ENCODE measurements around the gene SLC35F1.

The SLC35F1 gene

DNA sequence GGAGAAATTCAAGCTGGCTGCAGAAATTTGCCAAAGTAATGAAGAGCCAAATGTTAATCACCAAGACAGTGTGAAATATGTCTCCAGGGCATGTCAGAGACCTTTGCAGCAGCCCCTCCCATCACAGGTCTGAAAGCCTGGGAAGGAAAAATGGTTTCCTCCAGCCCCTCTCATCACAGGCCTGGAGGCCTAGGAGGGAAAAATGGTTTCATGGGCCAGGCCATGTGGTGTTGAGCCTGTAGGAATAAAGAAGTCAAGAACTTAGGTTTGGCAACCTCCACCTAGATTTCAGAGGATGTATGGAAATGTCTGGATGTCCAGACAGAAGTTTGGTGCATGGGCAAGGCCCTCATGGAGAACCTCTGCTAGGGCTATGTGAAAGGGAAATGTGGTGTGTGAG lies 185.0 kb downstream of the SLC35F1 start:
- TF ChIP-seq RAD21 (IDR thresholded peaks at IDR 0.05; ENCODE audit: low read depth): no peak
- TF ChIP-seq TEAD4 (IDR thresholded peaks at IDR 0.05): no peak
- TF ChIP-seq, protein P1, sequence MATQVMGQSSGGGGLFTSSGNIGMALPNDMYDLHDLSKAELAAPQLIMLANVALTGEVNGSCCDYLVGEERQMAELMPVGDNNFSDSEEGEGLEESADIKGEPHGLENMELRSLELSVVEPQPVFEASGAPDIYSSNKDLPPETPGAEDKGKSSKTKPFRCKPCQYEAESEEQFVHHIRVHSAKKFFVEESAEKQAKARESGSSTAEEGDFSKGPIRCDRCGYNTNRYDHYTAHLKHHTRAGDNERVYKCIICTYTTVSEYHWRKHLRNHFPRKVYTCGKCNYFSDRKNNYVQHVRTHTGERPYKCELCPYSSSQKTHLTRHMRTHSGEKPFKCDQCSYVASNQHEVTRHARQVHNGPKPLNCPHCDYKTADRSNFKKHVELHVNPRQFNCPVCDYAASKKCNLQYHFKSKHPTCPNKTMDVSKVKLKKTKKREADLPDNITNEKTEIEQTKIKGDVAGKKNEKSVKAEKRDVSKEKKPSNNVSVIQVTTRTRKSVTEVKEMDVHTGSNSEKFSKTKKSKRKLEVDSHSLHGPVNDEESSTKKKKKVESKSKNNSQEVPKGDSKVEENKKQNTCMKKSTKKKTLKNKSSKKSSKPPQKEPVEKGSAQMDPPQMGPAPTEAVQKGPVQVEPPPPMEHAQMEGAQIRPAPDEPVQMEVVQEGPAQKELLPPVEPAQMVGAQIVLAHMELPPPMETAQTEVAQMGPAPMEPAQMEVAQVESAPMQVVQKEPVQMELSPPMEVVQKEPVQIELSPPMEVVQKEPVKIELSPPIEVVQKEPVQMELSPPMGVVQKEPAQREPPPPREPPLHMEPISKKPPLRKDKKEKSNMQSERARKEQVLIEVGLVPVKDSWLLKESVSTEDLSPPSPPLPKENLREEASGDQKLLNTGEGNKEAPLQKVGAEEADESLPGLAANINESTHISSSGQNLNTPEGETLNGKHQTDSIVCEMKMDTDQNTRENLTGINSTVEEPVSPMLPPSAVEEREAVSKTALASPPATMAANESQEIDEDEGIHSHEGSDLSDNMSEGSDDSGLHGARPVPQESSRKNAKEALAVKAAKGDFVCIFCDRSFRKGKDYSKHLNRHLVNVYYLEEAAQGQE (IDR thresholded peaks at IDR 0.05; ENCODE audit: low read depth): no peak
- no peak for TF ChIP-seq CREB1 (IDR thresholded peaks at IDR 0.05; ENCODE audit: low read depth)
- TF ChIP-seq EGR1 (IDR thresholded peaks at IDR 0.05): no peak

DNA sequence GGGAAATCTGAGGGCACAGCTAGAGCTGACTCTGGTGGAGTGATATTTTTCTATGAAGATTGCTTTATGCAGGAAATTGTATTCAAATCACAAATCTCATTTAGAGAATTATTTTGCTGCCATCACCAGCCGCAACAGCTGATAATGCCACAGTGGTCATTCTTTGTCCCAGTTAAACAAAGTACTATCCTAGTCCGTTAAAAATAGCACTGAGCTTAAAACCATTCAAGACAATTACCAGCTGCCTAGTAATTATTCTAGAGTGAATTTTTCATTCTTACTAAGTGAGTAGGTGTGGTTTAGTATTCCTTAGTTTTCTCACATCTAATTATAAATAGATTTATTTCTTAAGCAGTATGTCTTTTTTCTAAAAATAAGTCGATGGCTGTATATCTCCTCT lies 190.5 kb downstream of the SLC35F1 start:
- TF ChIP-seq TCF12 (IDR thresholded peaks at IDR 0.05; ENCODE audit: low read depth) (no peak), YY1 (IDR thresholded peaks at IDR 0.05; ENCODE audit: low read depth) (no peak), FOXM1 (IDR thresholded peaks at IDR 0.05; ENCODE audit: borderline replicate concordance, low read depth) (no peak), RAD21 (IDR thresholded peaks at IDR 0.05; ENCODE audit: low read depth) (no peak), CREB1 (IDR thresholded peaks at IDR 0.05; ENCODE audit: low read depth) (no peak), TEAD4 (IDR thresholded peaks at IDR 0.05) (no peak), CEBPB (IDR thresholded peaks at IDR 0.05) (no peak), EP300 (IDR thresholded peaks at IDR 0.05; ENCODE audit: borderline replicate concordance) (no peak), NFIC (IDR thresholded peaks at IDR 0.05) (no peak), ZBTB7A (IDR thresholded peaks at IDR 0.05; ENCODE audit: low read depth) (no peak), EGR1 (IDR thresholded peaks at IDR 0.05) (no peak), TAF1 (IDR thresholded peaks at IDR 0.05; ENCODE audit: low read depth) (no peak)
- TF ChIP-seq, protein P2, sequence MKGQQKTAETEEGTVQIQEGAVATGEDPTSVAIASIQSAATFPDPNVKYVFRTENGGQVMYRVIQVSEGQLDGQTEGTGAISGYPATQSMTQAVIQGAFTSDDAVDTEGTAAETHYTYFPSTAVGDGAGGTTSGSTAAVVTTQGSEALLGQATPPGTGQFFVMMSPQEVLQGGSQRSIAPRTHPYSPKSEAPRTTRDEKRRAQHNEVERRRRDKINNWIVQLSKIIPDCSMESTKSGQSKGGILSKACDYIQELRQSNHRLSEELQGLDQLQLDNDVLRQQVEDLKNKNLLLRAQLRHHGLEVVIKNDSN (IDR thresholded peaks at IDR 0.05): no peak
- TF ChIP-seq, protein P1 (IDR thresholded peaks at IDR 0.05; ENCODE audit: low read depth): no peak
- TF ChIP-seq, protein P3, sequence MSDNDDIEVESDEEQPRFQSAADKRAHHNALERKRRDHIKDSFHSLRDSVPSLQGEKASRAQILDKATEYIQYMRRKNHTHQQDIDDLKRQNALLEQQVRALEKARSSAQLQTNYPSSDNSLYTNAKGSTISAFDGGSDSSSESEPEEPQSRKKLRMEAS (IDR thresholded peaks at IDR 0.05): no peak

DNA sequence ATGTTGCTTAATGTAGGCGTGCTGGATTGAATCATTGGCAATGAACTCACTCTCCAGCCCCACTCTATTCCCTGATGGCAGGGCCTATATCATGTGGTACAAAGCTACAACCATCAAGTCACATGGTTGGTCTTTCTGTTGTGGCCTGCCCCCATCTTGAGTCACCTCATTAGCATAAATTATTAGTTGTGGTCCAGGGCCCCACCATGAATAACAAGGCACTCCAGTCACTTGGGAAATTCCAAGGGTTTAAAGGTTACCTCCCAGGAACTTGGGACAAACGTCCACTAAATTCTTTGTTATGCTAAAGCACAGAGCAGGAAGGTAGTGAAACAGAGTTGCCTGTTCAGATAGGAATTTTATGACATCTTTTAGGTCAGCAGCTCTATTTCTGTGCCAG lies 193.7 kb downstream of the SLC35F1 start:
- no peak for TF ChIP-seq TEAD4 (IDR thresholded peaks at IDR 0.05)
- TF ChIP-seq CREB1 (IDR thresholded peaks at IDR 0.05; ENCODE audit: low read depth): no peak
- TF ChIP-seq, protein P3 (IDR thresholded peaks at IDR 0.05): no peak
- no peak for TF ChIP-seq CEBPB (IDR thresholded peaks at IDR 0.05)
- TF ChIP-seq RAD21 (IDR thresholded peaks at IDR 0.05; ENCODE audit: low read depth): no peak
- no peak for TF ChIP-seq TCF12 (IDR thresholded peaks at IDR 0.05; ENCODE audit: low read depth)
- TF ChIP-seq TAF1 (IDR thresholded peaks at IDR 0.05; ENCODE audit: low read depth): no peak
- TF ChIP-seq NFIC (IDR thresholded peaks at IDR 0.05): no peak

DNA sequence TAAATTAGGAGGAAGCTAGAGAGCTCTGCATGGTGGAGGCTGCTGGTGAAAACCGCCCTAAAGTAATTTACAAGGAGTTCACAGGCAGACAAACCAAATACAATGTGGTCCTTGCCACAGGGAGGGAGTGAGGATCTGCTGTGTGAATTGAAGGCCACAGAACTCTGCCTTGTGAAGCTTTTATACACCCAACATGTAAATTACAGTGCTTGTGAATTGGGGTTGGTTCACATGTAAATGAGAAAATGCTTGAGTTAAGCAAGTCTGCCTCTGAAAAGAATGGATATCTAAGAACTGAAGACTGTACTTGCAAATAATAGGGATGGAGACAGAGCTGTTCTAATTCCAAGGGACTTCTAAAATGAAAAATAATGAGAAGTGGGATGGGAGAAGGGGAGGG lies 194.2 kb downstream of the SLC35F1 start:
- TF ChIP-seq ZBTB7A (IDR thresholded peaks at IDR 0.05; ENCODE audit: low read depth): no peak
- TF ChIP-seq CREB1 (IDR thresholded peaks at IDR 0.05; ENCODE audit: low read depth): no peak
- TF ChIP-seq FOXM1 (IDR thresholded peaks at IDR 0.05; ENCODE audit: borderline replicate concordance, low read depth): no peak
- TF ChIP-seq, protein P3 (IDR thresholded peaks at IDR 0.05): no peak
- no peak for TF ChIP-seq TCF12 (IDR thresholded peaks at IDR 0.05; ENCODE audit: low read depth)
- no peak for TF ChIP-seq NFIC (IDR thresholded peaks at IDR 0.05)
- no peak for TF ChIP-seq EGR1 (IDR thresholded peaks at IDR 0.05)
- TF ChIP-seq RAD21 (IDR thresholded peaks at IDR 0.05; ENCODE audit: low read depth): no peak
- no peak for TF ChIP-seq CEBPB (IDR thresholded peaks at IDR 0.05)
- no peak for TF ChIP-seq YY1 (IDR thresholded peaks at IDR 0.05; ENCODE audit: low read depth)

DNA sequence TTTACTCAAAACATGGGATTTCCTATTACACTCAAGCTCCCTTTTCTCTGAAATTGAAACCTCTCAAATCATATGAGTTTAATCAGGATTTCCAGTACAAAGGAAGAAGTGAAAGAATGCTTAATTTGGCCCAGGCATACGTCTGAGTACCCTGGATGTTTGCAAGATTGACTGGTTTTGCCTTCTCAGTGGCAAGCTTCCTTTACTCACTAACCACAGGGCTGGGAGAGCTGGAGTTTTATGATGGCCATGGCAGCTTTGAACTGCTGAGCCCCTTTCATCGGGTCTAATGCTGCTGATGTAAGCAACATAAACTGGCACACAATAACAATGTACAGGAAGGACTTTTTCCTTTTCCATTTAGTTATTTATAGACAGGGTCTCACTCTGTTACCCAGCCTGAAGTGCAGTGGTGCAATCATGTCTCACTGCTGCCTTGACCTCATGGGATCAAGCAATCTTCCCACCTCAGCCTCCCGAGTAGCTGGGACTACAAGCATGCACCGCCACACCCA lies 194.8 kb downstream of the SLC35F1 start:
- TF ChIP-seq FOXM1 (IDR thresholded peaks at IDR 0.05; ENCODE audit: borderline replicate concordance, low read depth): no peak
- TF ChIP-seq, protein P2 (IDR thresholded peaks at IDR 0.05): no peak
- no peak for TF ChIP-seq ZBTB7A (IDR thresholded peaks at IDR 0.05; ENCODE audit: low read depth)
- TF ChIP-seq, protein P3 (IDR thresholded peaks at IDR 0.05): no peak

DNA sequence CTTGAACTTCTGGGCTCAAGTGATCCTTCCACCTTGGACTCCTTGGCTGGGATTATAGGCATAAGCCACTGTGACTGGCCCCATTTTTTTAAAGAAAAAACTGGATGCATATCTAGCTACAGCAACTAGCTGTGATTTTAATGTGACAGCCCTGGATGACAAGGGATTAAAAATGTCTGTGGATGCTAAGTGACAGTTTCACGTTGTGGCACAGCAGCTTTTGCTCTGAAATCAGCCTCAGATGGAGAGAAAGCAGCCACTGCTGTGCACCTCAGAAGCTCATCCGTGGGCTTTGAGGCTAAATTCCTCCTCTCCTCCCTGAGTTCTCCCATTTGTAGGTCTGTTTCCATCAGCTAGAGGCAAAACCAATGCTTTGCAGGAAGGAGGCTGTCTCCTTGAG lies 195.3 kb downstream of the SLC35F1 start:
- TF ChIP-seq YY1 (IDR thresholded peaks at IDR 0.05; ENCODE audit: low read depth) (no peak), TAF1 (IDR thresholded peaks at IDR 0.05; ENCODE audit: low read depth) (no peak), CREB1 (IDR thresholded peaks at IDR 0.05; ENCODE audit: low read depth) (no peak), RAD21 (IDR thresholded peaks at IDR 0.05; ENCODE audit: low read depth) (no peak), EGR1 (IDR thresholded peaks at IDR 0.05) (no peak), ZBTB7A (IDR thresholded peaks at IDR 0.05; ENCODE audit: low read depth) (no peak), FOXM1 (IDR thresholded peaks at IDR 0.05; ENCODE audit: borderline replicate concordance, low read depth) (no peak), TEAD4 (IDR thresholded peaks at IDR 0.05) (no peak), NFIC (IDR thresholded peaks at IDR 0.05) (no peak), EP300 (IDR thresholded peaks at IDR 0.05; ENCODE audit: borderline replicate concordance) (no peak), CEBPB (IDR thresholded peaks at IDR 0.05) (no peak), TCF12 (IDR thresholded peaks at IDR 0.05; ENCODE audit: low read depth) (no peak)
- TF ChIP-seq, protein P1 (IDR thresholded peaks at IDR 0.05; ENCODE audit: low read depth): no peak
- TF ChIP-seq, protein P3 (IDR thresholded peaks at IDR 0.05): no peak
- TF ChIP-seq, protein P2 (IDR thresholded peaks at IDR 0.05): no peak

All from Ishikawa (cell line).